Neural cell (in vitro differentiated cells): ENCODE data around the gene CELF4.

ENCODE experiments used
- CTCF ChIP-seq: fragments of 450-650 bp; IDR thresholded peaks from 2 replicates; pipeline ENCODE4 v1.5.1; 2014; ENCODE audit warnings: antibody characterized with exemption, mild to moderate bottlenecking, moderate library complexity; ENCODE audit not compliant: poor library complexity, severe bottlenecking
- EZH2 ChIP-seq: fragments of 200-600, 300-800 bp; shearing (Covaris generic), sonication (generic); IDR thresholded peaks from 2 replicates; pipeline ENCODE4 v1.6.1; 2014; ENCODE audit warnings: antibody characterized with exemption, low read length, borderline replicate concordance, mild to moderate bottlenecking; ENCODE audit not compliant: insufficient read depth, poor library complexity, severe bottlenecking
- MXI1 ChIP-seq: fragments of 450-650 bp; conservative IDR thresholded peaks from 2 replicates; pipeline ENCODE4 v1.6.1; 2014; ENCODE audit warnings: antibody characterized with exemption, mild to moderate bottlenecking; ENCODE audit not compliant: poor library complexity, severe bottlenecking
- POLR2AphosphoS5 ChIP-seq: IDR thresholded peaks from 2 replicates; pipeline ENCODE4 v1.6.1; 2012
- REST ChIP-seq: IDR thresholded peaks from 2 replicates; pipeline ENCODE4 v1.6.1; 2012; ENCODE audit warnings: borderline replicate concordance

GRCh38 chr18:37529863-37530262, 35.7 kb downstream of the CELF4 start:
- TF ChIP-seq CTCF (no peak), REST (no peak), POLR2AphosphoS5 (no peak), MXI1 (no peak), EZH2 (no peak)
